Measurements from ENCODE around the gene RAB6A. TPM values are rescaled to one million over a fixed set of nuclear protein-coding genes. Genes with fewer than 3 reads are reported as not detected.

RAB6A gene
- total RNA-seq, 4 donors from 2014 or later: 89.7 to 182 (median 113) TPM

- no peaks in the 10 kb centered on the region for H3K27me3 ChIP-seq
- H3K36me3 ChIP-seq: no peaks in the 10 kb centered on the region
- DNase-seq (ENCODE audit: low spot score in 2 of 2): no peak
- TF ChIP-seq CTCF (IDR thresholded peaks at IDR 0.05) (no peak), EP300 (IDR thresholded peaks at IDR 0.05) (no peak), POLR2AphosphoS5 (IDR thresholded peaks at IDR 0.05) (no peak), POLR2A (IDR thresholded peaks at IDR 0.05) (no peak)
- 95% methylated on average over 9 of the region's 9 CpGs for WGBS
- H3K9me3 ChIP-seq: no peaks in the 10 kb centered on the region
- H3K4me3 ChIP-seq: no peak overlapping the region
- H3K27ac ChIP-seq: peak overlapping the region; percentile 53
- H3K4me1 ChIP-seq: peaks cover 12% of the 10 kb centered on the region
Observed at GRCh38 chr11:73651661-73652045, 109.2 kb downstream of the RAB6A start.

- 93% methylated on average over 5 of the region's 5 CpGs for WGBS
- no peak overlapping the region for H3K4me3 ChIP-seq
Observed at GRCh38 chr11:73651252-73651651, 109.6 kb downstream of the RAB6A start.

GRCh38 chr11:73650400-73650799 lies 110.5 kb downstream of the RAB6A start:
- WGBS: 93% methylated on average over 11 of the region's 14 CpGs
- Histone ChIP-seq H3K9me3 (no peaks in the 10 kb centered on the region), H3K4me1 (peaks cover 21% of the 10 kb centered on the region), H3K27me3 (peaks cover 6% of the 10 kb centered on the region), H3K4me3 (no peak overlapping the region), H3K36me3 (no peaks in the 10 kb centered on the region), H3K27ac (no peak overlapping the region)
- TF ChIP-seq POLR2AphosphoS5 (IDR thresholded peaks at IDR 0.05) (no peak), EP300 (IDR thresholded peaks at IDR 0.05) (no peak), POLR2A (IDR thresholded peaks at IDR 0.05) (no peak), CTCF (IDR thresholded peaks at IDR 0.05) (no peak)
- no peak for DNase-seq (ENCODE audit: low spot score in 2 of 2)

More at GRCh38 chr11:73651252-73651651, 109.6 kb downstream of the RAB6A start:
- no peaks in the 10 kb centered on the region for H3K36me3 ChIP-seq
- no peak for DNase-seq (ENCODE audit: low spot score in 2 of 2)
- no peaks in the 10 kb centered on the region for H3K27me3 ChIP-seq
- H3K27ac ChIP-seq: peak overlapping the region; percentile 53
- H3K4me1 ChIP-seq: peaks cover 13% of the 10 kb centered on the region
- TF ChIP-seq EP300 (IDR thresholded peaks at IDR 0.05): no peak
- TF ChIP-seq POLR2A (IDR thresholded peaks at IDR 0.05): no peak
- TF ChIP-seq CTCF (IDR thresholded peaks at IDR 0.05): no peak
- no peak for TF ChIP-seq POLR2AphosphoS5 (IDR thresholded peaks at IDR 0.05)
- H3K9me3 ChIP-seq: no peaks in the 10 kb centered on the region

GRCh38 chr11:73649206-73649605 lies 111.7 kb downstream of the RAB6A start:
- no peaks in the 10 kb centered on the region for H3K36me3 ChIP-seq
- DNase-seq (ENCODE audit: low spot score in 2 of 2): no peak
- WGBS: 72% methylated on average over 9 of the region's 9 CpGs
- no peak overlapping the region for H3K4me3 ChIP-seq
- peaks cover 25% of the 10 kb centered on the region for H3K4me1 ChIP-seq
- no peaks in the 10 kb centered on the region for H3K9me3 ChIP-seq
- TF ChIP-seq POLR2AphosphoS5 (IDR thresholded peaks at IDR 0.05) (no peak), EP300 (IDR thresholded peaks at IDR 0.05) (no peak), POLR2A (IDR thresholded peaks at IDR 0.05) (no peak), CTCF (IDR thresholded peaks at IDR 0.05) (no peak)
- peaks cover 11% of the 10 kb centered on the region for H3K27me3 ChIP-seq
- no peak overlapping the region for H3K27ac ChIP-seq

- WGBS: 38% methylated on average over 1 of the region's 8 CpGs
- no peak overlapping the region for H3K27ac ChIP-seq
- peaks cover 25% of the 10 kb centered on the region for H3K4me1 ChIP-seq
- no peak overlapping the region for H3K4me3 ChIP-seq
- no peak for DNase-seq (ENCODE audit: low spot score in 2 of 2)
- no peaks in the 10 kb centered on the region for H3K9me3 ChIP-seq
- no peaks in the 10 kb centered on the region for H3K36me3 ChIP-seq
- no peak for TF ChIP-seq POLR2A (IDR thresholded peaks at IDR 0.05)
- TF ChIP-seq EP300 (IDR thresholded peaks at IDR 0.05): no peak
- TF ChIP-seq CTCF (IDR thresholded peaks at IDR 0.05): no peak
- TF ChIP-seq POLR2AphosphoS5 (IDR thresholded peaks at IDR 0.05): no peak
- H3K27me3 ChIP-seq: peaks cover 14% of the 10 kb centered on the region
Observed at GRCh38 chr11:73648571-73649046, 112.3 kb downstream of the RAB6A start.
